ENCODE data around the gene LRPAP1.
"Not testable (repeated sequence)": the region's sequence is repeated elsewhere in the genome, so short reads cannot be mapped to it uniquely, and the experiment has no call there.

Gene LRPAP1

DNA sequence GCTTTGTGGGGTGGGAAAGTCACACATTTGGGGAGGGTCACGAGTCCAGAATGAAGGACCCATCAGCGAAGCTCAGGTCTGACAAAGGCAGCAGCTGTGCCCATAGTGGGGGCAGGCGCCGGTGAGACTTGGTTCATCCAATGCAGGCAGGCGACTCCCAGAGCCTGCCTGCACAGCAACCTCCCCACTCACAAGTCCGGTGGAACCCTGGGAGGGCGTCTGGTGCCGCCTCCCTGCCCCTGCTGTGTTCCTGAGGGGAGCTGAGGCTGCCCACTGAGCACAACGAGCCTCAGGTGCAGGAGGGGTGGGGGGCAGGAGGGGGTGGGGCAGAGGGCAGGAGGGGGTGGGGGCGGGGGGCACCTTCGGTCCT, 13.7 kb downstream of the LRPAP1 start:
- DNase-seq: no peak

DNA sequence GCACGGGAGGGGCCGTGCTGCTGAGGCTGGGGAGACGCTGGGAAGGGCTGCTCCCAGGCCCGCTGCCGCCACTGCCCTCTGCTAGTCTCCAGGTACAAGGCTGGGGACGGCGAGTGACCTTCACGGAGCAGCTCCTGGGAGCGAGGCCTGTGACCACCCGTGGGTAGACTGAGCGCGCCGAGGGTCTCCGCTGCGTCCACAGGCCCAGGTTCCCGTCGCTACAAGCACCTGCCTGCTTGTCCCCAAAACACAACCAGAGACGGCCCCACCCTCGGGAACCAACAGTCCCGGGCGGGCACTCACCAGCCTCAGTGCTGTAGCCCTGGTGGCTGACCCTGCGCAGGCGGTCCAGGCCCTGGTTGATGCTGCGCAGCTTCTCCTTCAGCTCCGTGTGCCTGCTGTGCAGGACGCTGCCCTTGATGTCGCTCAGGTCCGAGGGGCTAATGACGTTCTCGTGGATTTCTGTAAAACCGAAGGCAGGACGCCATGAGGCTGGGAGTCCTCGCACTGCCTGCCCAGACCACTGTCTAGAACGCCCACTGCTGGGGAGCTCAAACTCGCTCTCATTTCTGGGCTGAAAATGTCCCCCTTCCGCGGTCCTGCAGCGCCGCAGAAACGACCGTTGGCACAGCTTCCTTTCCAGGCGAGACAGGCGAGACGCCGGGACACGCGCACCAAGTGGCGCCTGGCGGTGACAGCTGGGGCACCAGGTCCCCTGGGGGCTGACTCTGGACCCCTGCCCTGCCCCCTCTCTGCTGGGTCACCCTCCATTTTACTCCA, 14.3 kb downstream of the LRPAP1 start:
- DNase-seq: no peak

DNA sequence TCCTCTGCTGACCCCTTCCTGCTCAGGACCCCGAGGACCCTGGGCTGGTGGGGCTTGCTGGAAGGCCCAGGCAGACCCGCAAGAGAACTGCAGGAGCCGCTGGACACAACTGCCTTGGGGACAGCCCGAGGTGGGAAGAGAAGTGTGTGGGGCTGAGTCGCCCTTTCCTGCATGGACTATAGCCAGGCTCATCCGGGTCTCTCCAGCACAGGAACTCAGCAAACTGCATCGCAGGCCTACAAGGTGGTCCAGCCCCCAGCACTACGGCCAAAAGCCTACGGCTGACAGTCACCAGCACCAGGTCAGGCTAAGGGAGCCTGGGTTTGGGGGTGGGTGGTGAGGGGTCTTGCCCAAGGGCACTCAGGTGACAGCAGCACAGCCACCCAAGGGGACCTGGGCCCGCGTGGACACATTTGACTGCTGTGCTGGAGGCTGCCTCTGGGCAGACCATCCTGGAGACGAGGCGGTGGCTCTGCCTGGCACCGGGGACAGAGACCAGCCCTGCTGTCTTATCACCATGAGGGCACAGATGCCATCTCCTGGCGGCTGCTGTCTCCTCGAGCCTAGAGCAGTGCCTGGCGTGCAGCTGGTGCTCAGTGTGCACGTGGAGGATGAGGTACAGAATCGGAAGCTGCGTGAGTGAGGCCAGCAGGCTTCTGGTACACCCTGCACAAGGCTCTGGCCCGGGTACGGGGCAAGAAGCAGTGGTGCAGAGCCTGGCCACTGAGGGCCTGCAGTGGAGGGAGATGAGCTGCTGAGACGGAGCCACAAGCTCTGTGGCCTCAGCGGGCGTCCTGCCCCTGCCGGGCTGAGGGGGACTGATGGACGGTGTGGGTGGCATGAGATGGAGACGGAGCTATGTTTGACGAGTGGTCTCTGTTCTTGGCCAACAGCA, 15.1 kb downstream of the LRPAP1 start:
- no peak for DNase-seq

DNA sequence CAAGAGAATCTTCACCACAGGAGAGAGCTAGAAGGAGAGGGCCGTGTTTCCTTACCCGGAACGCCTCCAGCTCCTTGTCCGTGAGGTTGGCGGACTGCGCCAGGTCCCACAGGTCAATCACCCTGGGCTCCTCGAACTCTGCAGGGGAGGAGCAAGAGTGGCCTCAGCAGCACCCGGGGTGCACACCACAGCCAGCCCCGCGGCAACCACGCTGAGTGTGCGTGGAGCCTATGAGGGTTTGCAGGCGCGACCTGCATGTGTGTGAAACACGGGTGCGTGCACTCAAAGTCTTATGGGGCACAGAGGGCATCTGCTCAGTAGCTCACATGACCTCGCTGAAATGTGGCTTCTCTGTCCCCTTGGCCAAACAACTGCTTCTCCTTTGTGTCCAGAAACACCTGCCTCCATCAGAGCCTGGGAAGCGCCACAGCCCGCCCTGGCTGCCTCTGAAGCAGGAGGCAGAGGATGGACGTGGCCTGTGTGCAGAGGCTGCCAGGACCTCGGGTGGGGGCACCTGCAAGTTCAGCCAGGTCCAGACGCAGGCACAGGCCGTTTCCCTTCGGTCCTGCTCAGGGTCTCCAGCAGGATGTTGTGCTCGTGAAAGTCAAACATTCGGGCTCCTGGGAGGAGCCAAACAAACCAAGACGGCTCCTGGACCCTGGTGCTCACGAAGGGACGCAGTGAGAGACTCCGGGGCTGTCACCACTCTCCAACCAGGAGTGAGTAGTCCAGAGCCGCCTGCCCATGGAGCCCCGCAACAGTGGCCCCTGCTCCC, 16.0 kb downstream of the LRPAP1 start:
- DNase-seq: no peak

DNA sequence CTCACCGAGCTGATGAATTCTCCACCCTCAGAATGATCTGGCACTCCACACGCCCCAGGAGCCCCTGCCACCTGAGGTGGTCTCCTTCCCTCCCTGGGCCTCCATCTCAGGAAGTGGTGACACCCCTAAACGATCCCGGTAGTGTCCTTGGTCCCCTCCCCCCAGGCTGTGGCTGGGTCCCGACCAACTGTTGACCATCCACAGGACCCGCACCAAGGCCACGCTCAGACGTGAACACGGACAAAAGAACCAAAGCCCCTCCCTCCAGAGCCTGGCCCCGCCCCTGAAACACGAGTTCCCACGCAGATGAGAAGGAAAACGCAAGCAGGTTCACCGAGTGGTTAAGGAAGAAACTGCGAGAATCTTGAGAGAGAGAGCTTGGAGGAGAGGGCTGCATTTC, 16.6 kb downstream of the LRPAP1 start:
- no peak for DNase-seq

DNA sequence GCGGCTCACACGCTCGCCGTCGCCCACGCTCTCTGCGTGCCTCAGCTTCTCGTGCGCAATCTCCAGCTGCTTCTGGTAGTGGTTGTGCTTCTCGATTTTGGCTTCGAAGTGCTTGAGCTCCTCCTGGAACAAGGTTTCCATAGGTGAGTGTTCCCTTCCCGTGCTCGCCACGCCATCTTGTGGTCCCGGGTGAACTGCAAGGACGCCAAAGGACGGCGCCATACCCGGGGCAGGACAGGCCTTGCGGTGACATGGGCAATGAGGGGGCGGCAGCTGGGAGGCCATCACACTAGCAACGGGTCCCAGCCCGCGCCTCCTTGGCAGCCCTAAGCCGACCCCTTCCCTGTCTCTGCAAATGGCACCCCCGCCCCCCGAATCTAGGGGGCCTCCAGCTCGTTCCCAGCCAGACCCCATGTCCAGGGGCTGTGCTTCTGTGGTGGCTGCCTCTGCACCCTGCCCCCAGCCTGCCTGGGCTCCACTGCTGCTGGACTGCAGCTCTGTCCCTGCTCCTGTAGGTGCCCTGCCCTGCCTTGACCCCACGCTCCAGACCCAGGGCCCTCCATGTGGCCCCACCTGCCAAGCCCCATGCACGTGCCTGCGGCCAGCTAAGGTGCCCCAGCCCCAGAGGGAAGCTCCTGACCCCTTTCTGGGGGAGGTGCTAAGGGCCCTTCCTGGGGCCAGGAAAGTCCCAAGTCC, 17.3 kb downstream of the LRPAP1 start:
- DNase-seq: no peak

DNA sequence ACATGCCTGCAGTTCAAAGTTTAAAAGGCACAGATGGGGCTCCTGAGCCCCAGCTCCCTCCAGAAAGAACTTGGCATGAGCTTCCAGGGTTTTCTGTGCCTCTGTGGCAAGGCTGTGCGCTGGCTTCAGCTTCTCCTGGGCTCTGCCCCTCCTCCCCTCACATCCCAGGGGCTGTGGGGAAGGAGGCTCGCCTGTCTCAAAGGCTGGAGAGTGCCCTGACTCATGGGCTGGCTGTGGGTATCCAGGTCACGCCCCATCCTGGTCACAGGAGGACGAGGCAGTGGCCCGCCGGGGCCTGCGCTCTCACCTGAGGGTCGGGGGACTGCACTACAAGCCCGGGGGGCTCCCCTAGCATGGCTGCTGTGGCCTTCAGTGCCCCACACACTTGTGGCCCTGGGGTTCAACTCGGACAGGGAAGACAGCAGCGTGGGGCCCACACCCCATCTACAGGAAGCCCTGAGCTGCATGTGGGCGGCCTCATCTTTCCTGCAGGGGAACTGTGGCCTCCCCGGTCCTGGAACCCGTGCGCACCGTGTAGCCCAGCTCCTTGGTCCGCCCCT, 17.9 kb downstream of the LRPAP1 start:
- no peak for DNase-seq

DNA sequence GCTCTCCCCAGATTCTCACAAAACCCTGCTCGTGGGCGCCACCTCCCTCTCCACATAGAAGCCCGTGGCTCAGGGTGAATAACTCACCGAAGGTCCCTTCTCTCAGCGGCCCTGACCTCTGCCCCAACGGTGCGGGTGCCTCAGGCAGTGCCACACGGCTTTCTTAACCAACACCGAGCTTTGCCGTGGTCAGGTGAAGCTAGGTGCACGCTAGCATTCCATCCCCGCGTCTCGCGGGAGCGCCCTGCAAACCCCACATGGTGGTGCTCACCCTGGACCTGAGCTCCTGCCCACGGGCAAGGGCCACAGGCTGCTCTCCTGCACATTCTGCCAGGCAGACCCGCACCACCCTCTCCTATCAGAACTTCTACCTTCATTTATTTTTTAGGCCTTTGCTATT, 18.4 kb downstream of the LRPAP1 start:
- DNase-seq: no peak

DNA sequence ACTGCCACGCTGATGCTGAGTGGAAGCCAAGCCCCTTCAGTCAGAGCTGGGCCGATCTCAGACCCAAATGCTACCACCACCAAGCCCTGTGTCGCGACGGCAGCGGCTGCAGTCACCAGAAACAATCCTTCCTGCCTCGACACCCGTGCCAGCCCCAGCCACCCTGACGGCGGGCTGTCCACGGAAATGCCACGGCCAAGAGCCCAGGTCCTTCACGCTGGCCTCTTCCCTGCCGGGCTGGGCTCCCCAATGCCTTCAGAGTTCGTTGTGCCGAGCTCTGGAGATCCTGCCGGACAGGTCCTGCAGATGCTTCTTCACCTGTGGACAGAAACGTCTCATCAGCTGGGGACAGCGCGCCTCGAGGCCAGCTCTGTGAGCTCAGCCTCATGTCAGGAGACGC, 19.5 kb downstream of the LRPAP1 start:
- no peak for DNase-seq

DNA sequence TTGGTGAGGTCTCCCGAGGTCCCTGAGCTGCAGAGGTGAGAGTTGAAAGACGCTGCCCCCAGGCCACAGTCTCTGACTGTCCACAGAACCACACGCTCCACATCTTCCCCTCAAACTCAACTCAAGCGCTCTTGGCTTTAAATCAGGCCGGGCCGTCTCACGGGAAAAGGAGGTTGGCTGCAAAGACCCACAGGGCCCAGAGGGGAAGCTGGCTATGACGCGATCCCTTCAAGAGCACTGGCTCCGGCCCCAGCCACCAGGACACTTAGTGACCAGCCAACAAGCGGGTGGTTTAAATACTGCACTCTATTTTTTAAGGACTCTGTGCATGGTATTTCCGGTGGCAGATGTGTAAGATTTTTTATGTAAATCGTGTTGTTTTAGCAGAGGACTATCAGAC, 19.9 kb downstream of the LRPAP1 start:
- DNase-seq: no peak

DNA sequence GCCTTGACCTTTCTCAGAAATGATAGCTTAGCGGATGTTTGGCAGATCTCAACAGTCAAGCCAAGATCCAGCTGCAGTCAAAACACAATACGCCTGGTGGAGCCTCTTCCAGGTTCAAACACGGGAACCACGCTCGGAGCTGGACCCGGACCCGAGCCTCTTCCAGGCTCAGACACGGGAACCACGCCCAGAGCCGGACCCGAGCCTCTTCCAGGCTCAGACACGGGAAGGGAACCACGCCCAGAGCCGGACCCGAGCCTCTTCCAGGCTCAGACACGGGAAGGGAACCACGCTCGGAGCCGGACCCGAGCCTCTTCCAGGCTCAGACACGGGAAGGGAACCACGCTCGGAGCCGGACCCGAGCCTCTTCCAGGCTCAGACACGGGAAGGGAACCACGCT, 20.6 kb downstream of the LRPAP1 start:
- DNase-seq: not testable (repeated sequence)

DNA sequence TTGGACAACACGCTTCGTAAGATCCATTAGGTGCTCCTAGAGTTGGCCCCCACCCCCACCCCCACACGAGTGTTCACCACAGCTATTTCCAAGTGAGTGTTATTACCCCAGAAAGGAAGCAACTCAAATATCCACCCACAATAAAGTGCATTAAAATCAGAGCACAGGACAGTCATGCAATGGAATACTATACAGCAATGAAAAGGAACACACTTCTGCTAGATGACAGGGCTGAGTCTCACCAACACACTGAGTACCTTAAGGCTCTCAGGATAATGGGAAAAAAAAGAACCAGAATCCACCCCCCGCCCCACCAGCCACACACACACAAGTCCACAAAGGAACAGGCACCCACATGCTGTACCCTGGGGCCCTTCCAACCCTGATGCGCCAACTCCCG, 21.0 kb downstream of the LRPAP1 start:
- no peak for DNase-seq

DNA sequence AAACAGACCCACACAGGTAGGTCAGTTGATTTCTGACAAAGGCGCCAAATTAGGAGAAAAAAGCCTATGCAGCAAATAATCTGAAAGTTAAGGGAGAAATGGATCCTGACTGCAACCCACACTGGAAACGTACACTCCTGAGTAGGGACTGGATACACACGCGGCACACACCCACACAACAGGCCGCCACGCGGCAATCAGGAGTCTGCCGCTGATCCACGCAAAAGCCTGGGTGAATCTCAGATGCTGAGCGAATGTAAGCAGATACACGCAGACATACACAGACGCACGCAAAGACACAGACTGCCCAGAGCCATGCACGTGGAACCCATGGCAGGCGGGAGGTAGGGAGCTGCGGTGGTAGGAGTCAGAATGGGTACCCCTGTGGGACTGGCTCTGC, 21.7 kb downstream of the LRPAP1 start:
- DNase-seq: no peak

DNA sequence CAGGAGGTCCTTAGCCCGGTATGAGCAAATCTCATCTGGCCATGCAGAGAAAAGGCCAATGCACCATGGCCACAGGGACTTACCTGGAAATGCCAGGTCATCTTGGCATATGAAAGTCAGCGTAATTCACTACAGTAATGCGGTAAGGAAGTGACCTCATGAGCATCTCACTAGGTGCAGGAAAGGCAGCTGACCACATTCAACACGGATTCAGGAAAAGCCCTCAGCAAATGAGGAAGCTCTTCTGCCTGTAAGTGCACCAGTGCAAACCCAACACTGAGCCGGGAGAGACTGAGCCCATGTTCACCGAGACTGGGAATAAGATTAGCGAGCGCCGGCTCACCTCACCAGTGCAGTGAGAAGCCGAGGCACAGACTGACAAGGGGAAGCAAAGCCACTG, 23.7 kb downstream of the LRPAP1 start:
- no peak for DNase-seq

DNA sequence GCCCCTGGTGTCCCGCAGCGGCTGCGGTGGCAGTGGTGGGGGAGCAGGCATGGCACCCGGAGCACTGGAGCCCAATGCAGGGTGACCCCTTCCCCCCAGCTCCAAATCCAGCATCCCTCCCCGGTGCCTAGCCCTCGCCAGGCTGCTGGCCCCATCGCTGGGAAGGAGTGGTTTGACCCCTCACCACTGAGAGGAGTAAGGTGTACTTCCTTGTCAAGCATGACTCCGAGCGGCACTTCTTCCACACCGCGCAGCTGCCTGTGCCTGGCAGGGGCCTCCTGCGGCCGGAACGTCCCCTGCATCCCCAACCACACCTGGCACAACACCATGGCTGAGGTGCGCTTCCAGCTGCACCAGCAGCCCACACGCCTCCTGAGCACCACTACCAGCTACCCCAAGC, 27.0 kb downstream of the LRPAP1 start:
- DNase-seq: no peak

DNA sequence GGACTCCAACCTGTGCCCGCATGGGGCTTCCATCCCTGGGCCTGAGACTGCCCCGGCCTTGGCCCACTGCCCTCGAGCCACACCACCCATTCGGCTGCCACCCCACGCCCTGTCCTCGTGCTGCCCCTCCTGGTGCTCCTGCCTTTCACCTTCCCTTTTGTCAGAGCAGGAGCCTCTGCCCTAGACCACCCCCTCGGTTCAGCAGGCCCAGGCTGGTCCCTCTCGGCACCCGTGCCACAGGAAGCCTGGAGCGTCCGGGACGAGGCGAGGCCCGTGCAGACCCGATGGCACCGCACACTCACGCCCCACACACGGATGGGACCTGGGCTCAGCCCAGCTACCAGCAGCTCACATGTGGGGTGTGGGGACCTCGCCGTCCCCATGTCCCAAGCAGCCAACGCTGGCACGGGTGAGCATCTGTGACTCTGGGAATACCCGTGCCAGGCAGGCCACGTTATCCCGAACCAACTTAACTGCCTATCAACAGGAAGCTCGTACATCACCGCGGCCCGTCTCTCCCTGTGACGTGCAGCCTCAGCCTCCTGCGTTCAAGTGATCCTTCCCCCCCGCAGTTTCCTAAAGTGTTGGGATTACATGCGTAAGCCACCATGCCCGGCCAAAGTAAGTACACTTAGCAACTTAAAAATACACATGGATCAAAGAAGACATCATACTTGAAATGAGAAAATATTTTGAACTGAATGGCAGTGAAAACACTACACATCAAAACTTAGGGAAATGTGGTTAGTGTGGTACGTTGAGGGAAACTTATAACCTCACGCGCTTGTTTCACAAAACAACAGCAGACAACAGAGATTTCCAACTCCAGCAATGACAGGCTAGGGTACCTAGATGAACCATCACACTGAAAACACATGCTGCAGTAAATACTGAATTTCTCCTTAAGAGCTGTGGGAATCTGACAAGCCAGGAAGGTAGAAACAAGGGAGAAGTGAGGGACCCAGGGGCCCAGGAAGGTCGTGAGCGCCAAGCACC, 29.0 kb downstream of the LRPAP1 start:
- DNase-seq: peak; percentile 49

DNA sequence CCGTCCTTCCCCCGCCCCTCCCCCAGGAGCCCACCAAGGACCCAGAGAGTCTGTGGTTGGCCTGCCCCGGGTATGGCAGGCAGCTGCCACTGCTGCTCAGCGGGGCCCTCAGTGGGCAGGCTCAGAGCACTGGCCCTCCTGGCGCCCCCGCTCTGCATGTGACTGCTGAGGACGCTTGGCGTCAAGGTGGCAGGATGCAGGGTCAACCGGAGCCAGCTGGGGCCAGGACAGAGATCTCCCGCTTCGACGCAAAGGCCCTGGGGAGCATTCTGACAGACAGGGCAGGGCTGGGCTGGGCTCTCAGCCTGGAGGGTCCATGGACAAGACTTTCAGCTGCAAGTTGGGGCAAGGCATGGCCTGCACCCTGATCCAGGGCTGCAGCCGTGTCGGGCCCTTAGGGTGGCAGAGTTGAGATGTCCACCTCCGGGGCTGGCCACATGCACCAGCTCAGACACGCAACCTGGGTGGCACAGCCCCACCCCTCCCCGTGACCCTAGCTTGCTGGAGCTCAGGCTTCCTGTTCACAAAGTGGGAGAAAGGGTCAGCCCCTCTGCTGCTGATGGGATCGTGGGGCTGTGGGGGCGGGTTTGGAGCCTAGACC, 30.3 kb downstream of the LRPAP1 start:
- no peak for DNase-seq

DNA sequence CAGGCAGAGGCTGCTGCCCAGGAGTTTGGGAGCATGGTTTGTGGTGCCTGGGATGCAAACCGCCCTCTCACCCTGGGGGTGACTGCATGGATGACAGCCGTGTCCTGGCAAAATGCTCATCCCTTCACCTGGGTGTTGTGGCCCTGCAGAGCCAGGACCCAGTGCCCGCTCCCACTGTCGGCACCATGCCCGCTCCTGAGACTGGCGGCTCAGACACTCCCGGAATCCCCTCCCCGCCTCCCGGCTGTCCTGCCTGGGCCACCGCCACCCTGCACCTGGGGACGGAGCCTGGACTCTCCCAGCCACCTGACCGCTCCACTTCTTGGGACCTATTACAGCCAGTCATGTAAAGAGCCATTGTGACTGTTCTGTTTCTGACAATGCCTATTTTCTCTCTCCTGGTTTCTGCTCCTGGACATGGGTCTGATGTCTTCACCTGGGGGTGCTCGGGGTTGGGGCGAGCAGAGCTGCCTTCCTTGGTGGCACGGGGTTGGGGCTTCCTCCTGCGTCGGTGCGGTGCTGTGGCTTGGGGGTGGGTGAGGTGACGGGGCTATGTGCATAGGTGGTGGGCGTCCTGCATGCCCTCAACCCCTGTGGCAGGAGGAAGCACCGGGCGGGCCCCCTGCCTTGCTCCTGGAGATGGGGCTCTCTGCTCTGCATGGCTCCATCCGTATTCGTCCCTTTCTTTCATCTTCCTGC, 30.9 kb downstream of the LRPAP1 start:
- no peak for DNase-seq

DNA sequence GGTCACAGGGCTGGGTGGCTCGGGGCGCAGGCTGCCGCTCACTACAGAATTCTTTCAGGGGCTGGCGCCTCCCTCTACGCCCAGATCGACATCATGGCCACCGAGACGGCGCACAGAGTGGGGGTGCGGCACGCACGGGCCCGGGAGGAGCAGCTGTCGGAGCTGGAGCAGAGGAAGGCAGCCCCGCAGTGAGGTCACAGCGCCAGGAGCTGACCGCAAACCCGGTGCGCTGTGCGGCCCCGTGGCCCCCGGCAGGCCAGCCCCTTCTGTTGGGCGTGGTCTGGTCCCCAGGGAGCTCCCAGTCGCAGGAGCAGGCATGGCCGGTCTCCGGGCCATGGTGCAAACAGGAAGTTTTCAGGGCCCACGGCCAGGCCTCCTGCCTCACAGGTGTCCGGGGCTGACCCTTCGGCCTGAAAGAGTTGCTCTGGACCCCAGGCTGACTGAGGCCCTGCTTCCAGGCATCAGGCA, 31.6 kb downstream of the LRPAP1 start:
- no peak for DNase-seq

DNA sequence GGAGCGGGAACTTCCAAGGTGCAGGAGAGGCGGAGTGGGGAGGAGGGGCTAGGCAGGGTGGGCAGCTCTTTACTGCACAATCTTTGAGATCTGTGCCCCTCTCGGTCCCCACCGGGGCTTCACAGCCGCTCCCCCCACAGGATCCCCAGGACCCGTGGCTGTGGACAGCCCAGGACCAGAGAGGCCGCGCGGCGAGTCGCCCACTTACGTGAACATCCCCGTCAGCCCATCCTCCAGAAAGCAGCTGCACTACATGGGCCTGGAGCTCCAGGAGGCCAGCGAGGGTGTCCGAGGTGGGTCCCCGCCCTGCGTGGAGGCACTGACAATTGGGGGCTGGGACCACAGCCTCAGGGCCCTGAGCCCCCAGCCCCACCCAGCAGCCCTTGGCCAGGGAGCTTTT, 32.1 kb downstream of the LRPAP1 start:
- no peak for DNase-seq

Data from activated CD4-positive, alpha-beta T cell treated with anti-CD3 and anti-CD28 coated beads, Interleukin-2, amount 50 U/mL, for 16 hours (primary cell).